Transverse colon (tissue), 4 donors: ENCODE results near the gene CELA3B. TPM values are rescaled to one million over a fixed set of nuclear protein-coding genes. Genes with fewer than 3 reads are reported as not detected.

Experiments
- DNase-seq: peaks from one replicate; pipeline ENCODE4 v3.0.0-alpha.2; 2019
- H3K27ac ChIP-seq, 4 donors: fragments of 200-600 bp; sonication (generic); 2 replicates each; pipeline ENCODE4 v1.5.1; 2016 to 2018; ENCODE audit warnings: inconsistent platforms in 4 of 4
- H3K27me3 ChIP-seq: fragments of 200-600 bp; sonication (generic); 2 replicates; pipeline ENCODE4 v1.5.1; 2017; ENCODE audit warnings: inconsistent platforms
- H3K36me3 ChIP-seq, 4 donors: fragments of 200-600 bp; sonication (generic); 2 replicates each; pipeline ENCODE4 v1.5.1; 2017 to 2019; ENCODE audit warnings: inconsistent platforms in 4 of 4
- H3K4me1 ChIP-seq, 4 donors: fragments of 200-600 bp; sonication (generic); 2 replicates each; pipeline ENCODE4 v1.5.1; 2017 to 2020; ENCODE audit warnings: inconsistent platforms in 4 of 4
- H3K4me3 ChIP-seq, 4 donors: fragments of 200-600 bp; sonication (generic); 1 replicate in 1 of 4; 2 replicates in 3 of 4; pipeline versions ENCODE4 v1.5.1 to v1.6.1; 2017 to 2019; ENCODE audit warnings: inconsistent platforms in 4 of 4
- H3K9me3 ChIP-seq, 2 donors: fragments of 200-600 bp; sonication (generic); 2 replicates each; pipeline ENCODE4 v1.5.1; 2017 to 2019; ENCODE audit warnings: inconsistent platforms in 2 of 2
- CTCF ChIP-seq, 5 experiments: fragments of 200-600 bp in 3 of 5; fragments of 450-650 bp in 2 of 5; sonication (generic) in 3 of 5; IDR thresholded peaks; 1 replicate in 2 of 5; 2 replicates in 3 of 5; pipeline ENCODE4 v1.5.1; 2016 to 2017; ENCODE audit warnings: antibody characterized with exemption in 5 of 5, inconsistent platforms in 3 of 5, mild to moderate bottlenecking in 2 of 5, moderate library complexity in 1 of 5
- EP300 ChIP-seq: sonication (generic); formaldehyde crosslinking; IDR thresholded peaks from one replicate; pipeline ENCODE4 v1.6.1; 2017; ENCODE audit warnings: antibody characterized with exemption, low read depth
- POLR2A ChIP-seq: fragments of 450-650 bp; IDR thresholded peaks from one replicate; pipeline ENCODE4 v1.6.1; 2016; ENCODE audit warnings: antibody characterized with exemption, mild to moderate bottlenecking, moderate library complexity
- POLR2AphosphoS5 ChIP-seq, 3 donors: sonication (generic); formaldehyde crosslinking; IDR thresholded peaks; one replicate each; pipeline ENCODE4 v1.6.1; 2016; ENCODE audit warnings: antibody characterized with exemption in 3 of 3
- WGBS, 2 donors: methylation state at CpG; one replicate each; pipeline ENCODE4 v1.1.5; 2018; ENCODE audit warnings: low coverage in 1 of 2; 5-methylcytosine and 5-hydroxymethylcytosine counted together
- in situ Hi-C, 4 donors: fragments of 200-750 bp; cut with MboI; loops; one replicate each; pipeline versions ENCODE4 v1.15.0 to v1.15.1; 2017; ENCODE audit warnings: low sequenced_read_pairs in 3 of 4, low pct_ligation_motif_present in 1 of 4, low pct_unique_long_range_greater_than_20kb in 1 of 4
- intact Hi-C: fragments of 100-400 bp; cut with DNase I; formaldehyde crosslinking; loops from one replicate; pipeline ENCODE4 v1.15.1; 2023; ENCODE audit warnings: low total_unique reads
- total RNA-seq, 4 donors: library from RNA; depleted of rRNA; stranded (reverse); fragments of >200 nt; gene quantifications; one replicate each; pipeline ENCODE4 v1.1.0, GENCODE V29; 2016

The CELA3B gene
- total RNA-seq, 4 donors from 2014 or later = not detected

- no peaks in the 10 kb centered on the region for H3K36me3 ChIP-seq
- DNase-seq = peak; percentile 88
- H3K4me3 ChIP-seq = peak overlapping the region; percentile 89 to 98 (median 92)
- H3K27me3 ChIP-seq = no peaks in the 10 kb centered on the region
- in situ Hi-C loops (no loop called here), intact Hi-C loops (no loop called here)
- H3K27ac ChIP-seq = peak overlapping the region; percentile 98 to 100 (median 98)
- TF ChIP-seq EP300 = no peak
- TF ChIP-seq POLR2AphosphoS5 (IDR thresholded peaks at IDR 0.05) = peak in 2 of 3 donors; percentile 89 to 95
- TF ChIP-seq CTCF (IDR thresholded peaks at IDR 0.05) = no peak
- TF ChIP-seq POLR2A = peak; percentile 91
- H3K9me3 ChIP-seq = no peaks in the 10 kb centered on the region
- H3K4me1 ChIP-seq = peaks cover 4 to 27% (median 14%) of the 10 kb centered on the region in 4 donors
- WGBS, 2 donors = 0% methylated on average over 42 of the region's 42 CpGs; no CpG with 5 or more reads in 1 of the 2 donors
Observed at GRCh38 chr1:22025368-22026155, 48.7 kb downstream of the CELA3B start.

GRCh38 chr1:22026924-22027289 is 50.1 kb downstream of the CELA3B start:
- no peaks in the 10 kb centered on the region for H3K27me3 ChIP-seq
- 56 to 57% methylated on average over 3 of the region's 3 CpGs for WGBS, 2 donors
- H3K4me3 ChIP-seq = no peak overlapping the region
- peak overlapping the region in 1 of 4 donors; percentile 98 for H3K27ac ChIP-seq
- H3K36me3 ChIP-seq = no peaks in the 10 kb centered on the region
- H3K9me3 ChIP-seq = no peaks in the 10 kb centered on the region
- H3K4me1 ChIP-seq = peaks cover 11 to 40% (median 22%) of the 10 kb centered on the region in 4 donors
- intact Hi-C loops = no loop called here
- in situ Hi-C loops = no loop called here
- DNase-seq = no peak
- TF ChIP-seq EP300 = no peak
- TF ChIP-seq CTCF (IDR thresholded peaks at IDR 0.05) = no peak
- TF ChIP-seq POLR2A = no peak
- TF ChIP-seq POLR2AphosphoS5 (IDR thresholded peaks at IDR 0.05) = no peak

- Histone ChIP-seq H3K4me3 (no peak overlapping the region), H3K36me3 (no peaks in the 10 kb centered on the region), H3K9me3 (no peaks in the 10 kb centered on the region), H3K27ac (peak overlapping the region in 3 of 4 donors; percentile 66 to 85 (median 81)), H3K27me3 (no peaks in the 10 kb centered on the region), H3K4me1 (peaks cover 5 to 33% (median 16%) of the 10 kb centered on the region in 4 donors)
- DNase-seq = no peak
- intact Hi-C loops (no loop called here), in situ Hi-C loops (no loop called here)
- WGBS, 2 donors = 78 to 83% methylated on average over 1 to 4 of the region's 4 CpGs
- no peak for TF ChIP-seq POLR2A
- no peak for TF ChIP-seq CTCF (IDR thresholded peaks at IDR 0.05)
- TF ChIP-seq EP300 = no peak
- no peak for TF ChIP-seq POLR2AphosphoS5 (IDR thresholded peaks at IDR 0.05)
Observed at GRCh38 chr1:22030057-22030456, 53.2 kb downstream of the CELA3B start.

GRCh38 chr1:22030473-22030872 is 53.7 kb downstream of the CELA3B start:
- intact Hi-C loops (no loop called here), in situ Hi-C loops (no loop called here)
- Histone ChIP-seq H3K36me3 (no peaks in the 10 kb centered on the region), H3K4me1 (peaks cover 5 to 33% (median 16%) of the 10 kb centered on the region in 4 donors), H3K27me3 (no peaks in the 10 kb centered on the region), H3K27ac (peak overlapping the region in 3 of 4 donors; percentile 66 to 85 (median 81)), H3K9me3 (no peaks in the 10 kb centered on the region), H3K4me3 (no peak overlapping the region)
- no peak for TF ChIP-seq POLR2A
- no peak for TF ChIP-seq EP300
- no peak for TF ChIP-seq CTCF (IDR thresholded peaks at IDR 0.05)
- TF ChIP-seq POLR2AphosphoS5 (IDR thresholded peaks at IDR 0.05) = no peak
- DNase-seq = no peak
- WGBS, 2 donors = 80% methylated on average over 3 of the region's 3 CpGs; no CpG with 5 or more reads in 1 of the 2 donors
